Hematopoietic multipotent progenitor cell treated with erythropoietin and hydrocortisone succinate and interleukin-3 and kit ligand, for 8 days (in vitro differentiated cells): ENCODE data around the gene TAF1A.

Experiments used
- DNase-seq: peaks from one replicate; pipeline ENCODE4 v3.0.0-alpha.2; 2015

TAF1A gene

DNA sequence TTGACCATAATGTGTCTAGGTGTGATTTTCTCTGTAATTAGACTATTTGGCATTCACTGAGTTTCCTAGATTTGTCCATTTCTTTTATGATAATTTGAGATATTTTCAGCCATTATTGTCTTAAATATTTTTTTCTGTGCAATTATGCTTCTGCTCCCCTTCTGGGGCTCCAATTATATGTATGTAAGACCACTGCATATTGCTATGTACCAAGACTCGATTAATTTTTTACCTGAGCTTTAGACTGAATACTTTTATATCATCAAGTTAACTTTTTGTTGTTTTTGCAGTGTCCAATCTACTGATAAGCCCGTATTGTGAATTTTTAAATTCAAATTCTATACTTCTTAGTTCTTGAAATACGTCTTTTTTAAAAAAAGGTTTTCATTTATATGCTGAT, 5.1 kb upstream of the TAF1A start:
- no peak for DNase-seq

DNA sequence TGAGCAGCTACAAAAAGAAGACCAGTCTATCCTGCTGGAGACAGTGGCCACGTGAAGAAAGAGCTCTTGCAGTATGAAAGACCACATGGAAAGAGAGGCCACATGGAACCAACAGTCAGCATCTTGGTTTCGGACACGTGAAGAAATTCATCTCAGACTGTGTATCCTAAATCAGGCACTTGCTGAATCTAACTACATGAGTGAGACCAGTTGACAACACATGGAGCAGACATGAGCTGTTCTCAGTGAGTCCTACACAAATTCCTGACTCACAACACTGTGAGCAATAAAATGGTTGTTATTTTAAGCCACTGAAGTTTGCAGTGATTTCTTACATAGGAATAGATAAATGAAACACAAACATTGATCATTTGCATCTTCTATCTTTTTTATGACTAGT, 2.4 kb upstream of the TAF1A start:
- no peak for DNase-seq

DNA sequence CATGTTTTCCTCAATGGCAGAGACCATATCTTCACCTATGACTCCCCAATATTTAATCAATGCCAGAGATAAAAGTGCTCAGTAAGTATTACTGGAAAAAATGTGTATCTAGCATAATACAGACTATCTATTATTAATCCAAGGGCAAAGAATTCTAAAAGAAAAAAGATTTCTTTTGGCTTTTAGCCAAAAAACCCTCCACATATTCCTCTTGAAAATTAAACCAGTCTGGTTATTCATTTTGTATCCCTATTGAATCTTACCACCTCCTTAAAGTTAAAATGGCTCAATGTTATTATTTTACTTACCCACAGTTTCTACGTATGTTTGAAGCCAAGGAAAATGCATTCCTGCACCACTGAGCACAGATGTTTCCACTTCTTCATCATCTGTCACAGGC, 1.6 kb downstream of the TAF1A start:
- no peak for DNase-seq

DNA sequence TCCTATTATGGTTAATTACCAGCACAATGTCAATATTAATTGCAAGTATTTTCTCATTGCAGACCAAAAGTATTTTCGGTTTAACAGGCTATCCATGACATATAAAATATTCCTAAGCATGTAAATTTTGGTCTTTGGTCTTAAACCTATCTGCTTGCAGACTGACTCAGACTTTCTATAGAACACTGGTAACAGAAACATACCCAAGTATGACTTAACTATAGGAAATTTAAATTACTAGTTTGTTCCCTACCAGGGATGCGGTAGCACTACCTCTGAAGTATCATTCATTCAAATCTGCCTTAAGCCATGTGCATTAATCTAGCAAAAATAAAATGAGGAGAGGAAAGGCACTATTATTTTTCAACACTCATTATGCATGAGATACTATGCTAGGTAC, 2.9 kb downstream of the TAF1A start:
- no peak for DNase-seq

DNA sequence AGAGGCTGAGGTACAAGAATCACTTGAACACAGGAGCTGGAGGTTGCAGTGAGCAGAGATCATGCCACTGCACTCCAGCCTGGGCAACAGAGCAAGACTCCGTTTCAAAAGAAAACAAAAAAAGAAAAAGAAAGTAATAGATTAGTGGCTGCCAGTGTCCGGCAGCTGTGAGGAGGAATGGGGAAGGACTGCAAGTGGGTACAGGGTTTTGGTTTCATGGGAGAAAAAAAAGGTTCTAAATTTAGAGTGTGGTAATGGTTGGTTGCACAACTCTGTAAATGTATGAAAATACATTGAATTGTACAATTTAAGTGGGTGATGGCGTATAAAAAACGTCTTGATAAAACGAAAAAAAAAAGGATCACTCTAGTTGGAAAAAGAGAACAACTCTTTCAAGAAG, 6.7 kb downstream of the TAF1A start:
- no peak for DNase-seq

DNA sequence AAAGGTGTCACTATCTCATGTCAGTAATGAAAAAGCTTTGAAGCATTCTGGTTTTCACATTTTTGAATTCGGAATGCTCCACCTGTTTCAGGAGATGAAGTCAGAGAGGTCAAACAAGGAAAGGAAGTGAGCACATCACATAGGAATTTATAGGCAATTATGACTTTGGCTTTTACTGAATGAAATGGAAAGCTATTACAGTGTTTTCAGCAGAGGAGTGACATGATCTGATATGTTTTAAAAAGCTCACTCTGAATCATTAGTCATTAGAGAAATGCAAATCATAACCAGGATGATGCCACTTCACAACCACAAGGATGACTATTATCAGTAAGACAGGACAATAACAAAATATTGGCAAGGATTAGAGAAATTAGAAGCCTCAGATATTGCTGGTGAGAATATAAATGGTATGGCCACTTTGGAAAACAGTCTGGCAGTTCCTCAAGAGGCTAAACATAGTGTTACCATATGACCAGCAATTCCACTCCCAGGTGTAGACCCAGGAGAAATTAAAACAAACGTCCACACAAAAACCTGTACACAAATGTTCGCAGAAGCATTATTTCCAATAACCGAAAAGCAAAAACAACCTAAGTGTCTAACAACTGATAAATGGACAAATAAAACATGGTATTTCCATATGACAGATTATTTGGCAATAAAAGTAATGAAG, 7.5 kb downstream of the TAF1A start:
- DNase-seq = no peak

DNA sequence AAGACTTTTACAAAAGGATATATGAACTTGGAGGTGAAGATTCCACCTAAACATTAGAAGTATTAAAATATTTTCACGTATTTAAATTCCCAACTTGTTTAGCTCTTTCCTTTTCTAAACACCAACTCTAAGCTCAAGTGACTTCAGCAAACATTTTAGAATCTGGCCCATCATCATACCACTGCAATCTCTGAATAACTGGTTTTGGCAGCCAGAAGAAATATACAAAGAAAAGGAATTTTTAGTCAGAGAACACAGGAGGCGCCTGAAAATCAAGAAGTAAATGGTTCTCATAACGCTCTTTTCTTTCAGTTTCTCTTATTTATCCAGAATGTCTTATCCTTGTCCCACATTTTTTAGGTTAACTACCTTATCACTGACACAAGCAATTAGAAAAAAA, 10.4 kb downstream of the TAF1A start:
- DNase-seq = no peak

DNA sequence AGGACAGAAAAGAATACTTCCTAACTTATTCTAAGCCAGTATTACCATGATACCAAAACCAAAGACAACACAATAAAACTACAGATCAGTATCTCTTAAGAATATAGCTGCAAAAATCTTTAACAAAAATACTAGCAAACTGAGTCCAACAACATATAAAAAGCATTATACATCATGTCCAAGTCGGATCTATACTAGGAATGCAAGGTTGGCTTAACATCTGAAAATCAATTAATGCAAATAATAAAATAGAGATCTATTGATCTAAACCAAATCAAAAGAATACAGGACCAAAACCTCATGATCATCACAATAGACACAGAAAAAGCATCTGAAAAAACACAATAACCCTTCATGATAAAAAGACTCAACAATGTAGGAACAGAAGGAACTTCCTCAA, 18.9 kb downstream of the TAF1A start:
- no peak for DNase-seq

DNA sequence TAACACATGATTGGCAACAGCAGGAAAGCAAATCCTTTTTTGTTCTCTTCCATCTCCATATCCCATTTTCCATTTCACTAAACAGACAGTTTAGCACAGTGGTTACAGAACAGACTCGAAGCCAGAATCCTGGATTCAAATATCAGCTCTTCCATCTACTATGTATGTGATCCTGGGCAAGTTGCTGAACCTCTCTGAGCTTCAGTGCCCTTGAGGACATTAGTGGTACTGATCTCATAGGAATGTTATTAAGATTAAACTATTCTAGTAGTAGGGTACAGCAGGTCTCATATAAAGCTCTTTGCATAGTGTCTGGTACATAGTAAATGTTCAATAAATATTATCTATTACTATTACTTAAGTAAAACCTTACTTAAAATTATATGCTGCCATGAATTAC, 28.1 kb downstream of the TAF1A start:
- no peak for DNase-seq

DNA sequence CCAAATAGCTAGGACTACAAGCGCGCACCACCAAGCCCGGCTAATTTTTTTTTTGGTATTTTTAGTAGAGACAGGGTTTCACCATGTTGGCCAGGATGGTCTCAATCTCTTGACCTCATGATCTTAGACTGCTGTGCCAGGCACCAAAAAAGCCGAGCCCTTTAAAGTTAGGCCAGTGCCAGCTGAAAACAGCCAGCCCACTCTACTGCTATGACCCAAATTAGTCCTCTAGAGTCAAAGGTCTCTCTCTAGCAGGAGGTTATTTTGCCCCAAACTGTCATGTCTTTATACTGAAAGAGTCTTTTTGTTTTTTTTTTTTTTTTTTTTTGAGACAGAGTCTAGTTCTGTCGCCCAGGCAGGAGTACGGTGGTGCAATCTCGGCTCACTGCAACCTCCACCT, 32.2 kb downstream of the TAF1A start:
- DNase-seq = no peak

DNA sequence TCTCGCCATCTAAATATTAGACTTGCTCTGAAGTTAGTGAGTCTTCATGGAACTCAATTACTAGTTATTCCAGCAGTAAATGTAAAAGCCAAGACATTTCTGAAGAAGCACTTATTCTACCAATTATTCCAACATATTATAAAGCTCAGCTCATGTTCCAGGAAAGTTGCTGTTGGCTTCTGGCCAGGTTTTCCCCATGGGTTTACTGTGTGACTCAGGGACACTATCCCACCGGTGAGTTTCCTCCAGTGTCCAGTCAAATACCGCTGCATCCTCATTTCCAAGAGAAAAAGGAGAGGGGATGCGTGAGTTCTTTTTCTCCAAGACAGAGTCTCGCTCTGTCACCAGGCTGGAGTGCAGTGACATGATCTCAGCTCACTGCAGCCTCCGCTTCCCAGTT, 32.6 kb downstream of the TAF1A start:
- no peak for DNase-seq

DNA sequence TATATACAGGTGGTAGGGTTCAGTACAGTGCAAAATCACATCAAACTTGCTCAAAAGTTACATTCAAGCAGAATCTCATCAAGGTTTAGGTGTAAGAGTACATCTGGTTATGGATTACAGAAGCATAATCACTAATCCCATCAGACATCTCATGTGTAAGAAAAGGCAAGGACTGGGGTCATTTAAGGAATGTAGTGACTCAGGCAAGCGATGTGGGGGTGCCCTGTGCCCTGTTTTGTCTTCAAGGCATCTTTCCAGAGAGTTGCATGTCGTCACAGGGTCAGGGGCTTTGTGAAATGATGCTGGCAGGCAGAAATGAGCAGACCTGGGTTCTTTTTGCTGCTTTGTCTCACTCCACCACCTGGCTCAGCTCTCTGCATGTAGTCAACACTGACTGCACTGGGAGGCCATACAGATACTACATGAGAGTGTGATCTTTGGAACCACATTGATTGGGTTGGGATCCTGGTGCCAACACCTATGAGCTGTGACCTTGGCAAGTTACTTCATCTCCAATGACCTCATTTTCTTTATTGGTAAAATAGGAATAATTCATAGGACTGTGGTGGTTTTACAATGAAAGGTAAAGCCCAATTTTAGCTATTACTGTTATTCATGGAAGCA, 33.6 kb downstream of the TAF1A start:
- DNase-seq = no peak

DNA sequence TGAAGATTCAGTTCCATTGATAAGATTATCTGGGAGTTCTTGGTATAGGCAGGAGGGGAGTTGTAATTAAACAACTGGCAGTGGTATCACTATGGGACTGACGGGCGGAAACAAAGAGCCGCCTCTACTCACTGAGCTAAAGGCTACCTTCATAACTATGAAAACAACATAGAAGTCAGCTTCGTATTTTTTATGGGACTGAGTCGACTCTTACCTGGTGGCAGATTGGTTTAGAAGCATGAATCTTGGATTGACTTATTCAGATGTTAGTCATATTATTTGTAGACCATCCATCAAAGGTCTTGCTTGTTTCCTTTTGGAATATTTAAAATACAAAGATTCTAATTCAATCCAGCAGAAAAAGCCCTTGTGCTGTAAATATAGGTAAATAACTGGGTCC, 35.6 kb downstream of the TAF1A start:
- DNase-seq = no peak

DNA sequence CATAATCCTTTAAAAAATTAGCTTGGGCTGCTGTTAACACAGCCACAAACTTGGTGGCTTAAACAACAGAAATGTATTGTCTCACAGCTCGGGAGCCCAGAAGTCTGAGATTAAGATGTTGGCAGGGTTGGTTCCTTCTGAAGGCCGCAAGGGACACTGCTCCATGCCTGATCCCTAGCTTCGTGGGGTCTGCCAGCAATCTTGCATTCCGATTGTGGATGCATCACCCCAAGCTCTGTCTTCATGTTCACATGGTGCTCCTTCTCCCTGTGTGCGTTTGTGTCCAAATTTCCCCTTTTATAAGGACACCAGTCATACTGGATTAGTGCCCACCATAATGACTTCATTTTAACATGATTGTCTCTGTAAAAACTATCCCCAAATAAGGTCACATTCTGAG, 36.9 kb downstream of the TAF1A start:
- DNase-seq = no peak

DNA sequence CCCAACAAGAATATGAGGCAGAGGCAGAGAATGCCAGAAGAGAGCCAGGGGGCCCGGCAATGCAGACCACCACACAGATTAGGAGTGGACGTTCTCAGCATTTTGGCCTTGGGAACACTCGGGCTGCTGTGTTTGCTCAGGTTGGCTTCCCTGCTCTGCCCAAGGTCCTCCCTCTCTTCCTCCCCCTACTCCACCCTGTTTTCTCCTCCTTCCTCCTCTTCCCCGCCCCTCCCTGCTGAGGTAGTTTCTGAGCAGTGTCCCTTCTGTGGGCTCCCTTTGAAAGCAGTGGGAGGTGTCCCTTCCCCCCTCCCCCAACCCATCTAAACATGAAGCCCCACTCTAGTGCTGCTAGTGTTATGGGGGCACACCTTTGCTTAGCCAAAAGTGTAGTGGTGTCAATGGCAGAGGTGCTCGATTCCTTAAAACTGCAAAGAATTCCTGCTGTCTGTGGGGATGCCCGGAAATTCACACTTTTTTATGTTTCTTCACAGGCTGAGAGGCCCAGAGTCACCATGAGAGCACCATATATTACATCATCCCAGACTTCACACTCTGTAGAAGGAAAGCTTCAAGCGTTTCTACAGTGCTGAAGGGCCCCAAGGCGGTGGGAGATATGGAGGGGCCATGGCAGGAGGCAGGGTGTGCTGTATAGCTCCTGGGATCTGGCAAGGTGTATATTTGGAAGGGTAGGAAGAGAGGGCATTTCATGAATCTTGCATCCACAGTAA, 41.6 kb downstream of the TAF1A start, which contains the start of gene HHIPL2:
HHIPL2 (minus strand) TSS at position 161 of the 728 bp plus-strand sequence; CDS start at position 101, 60 bp downstream.
- no peak for DNase-seq

DNA sequence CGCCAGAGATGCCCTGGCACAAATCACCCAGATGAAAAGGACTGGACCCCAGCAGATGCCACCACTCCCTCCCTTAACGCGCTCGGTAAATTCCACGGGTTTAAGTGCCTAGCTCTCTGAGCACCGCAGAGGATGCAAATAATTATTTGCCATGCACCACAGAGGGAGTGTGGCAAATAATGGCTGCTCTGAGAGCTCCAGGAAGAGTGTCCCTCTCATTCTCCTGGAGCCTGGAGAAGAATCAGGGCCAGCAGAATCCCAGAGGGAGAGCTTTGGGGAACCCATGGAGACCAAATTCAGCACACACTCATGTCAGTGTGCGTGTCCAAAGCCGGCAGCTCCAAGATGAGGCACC, 42.5 kb downstream of the TAF1A start:
- DNase-seq = no peak

DNA sequence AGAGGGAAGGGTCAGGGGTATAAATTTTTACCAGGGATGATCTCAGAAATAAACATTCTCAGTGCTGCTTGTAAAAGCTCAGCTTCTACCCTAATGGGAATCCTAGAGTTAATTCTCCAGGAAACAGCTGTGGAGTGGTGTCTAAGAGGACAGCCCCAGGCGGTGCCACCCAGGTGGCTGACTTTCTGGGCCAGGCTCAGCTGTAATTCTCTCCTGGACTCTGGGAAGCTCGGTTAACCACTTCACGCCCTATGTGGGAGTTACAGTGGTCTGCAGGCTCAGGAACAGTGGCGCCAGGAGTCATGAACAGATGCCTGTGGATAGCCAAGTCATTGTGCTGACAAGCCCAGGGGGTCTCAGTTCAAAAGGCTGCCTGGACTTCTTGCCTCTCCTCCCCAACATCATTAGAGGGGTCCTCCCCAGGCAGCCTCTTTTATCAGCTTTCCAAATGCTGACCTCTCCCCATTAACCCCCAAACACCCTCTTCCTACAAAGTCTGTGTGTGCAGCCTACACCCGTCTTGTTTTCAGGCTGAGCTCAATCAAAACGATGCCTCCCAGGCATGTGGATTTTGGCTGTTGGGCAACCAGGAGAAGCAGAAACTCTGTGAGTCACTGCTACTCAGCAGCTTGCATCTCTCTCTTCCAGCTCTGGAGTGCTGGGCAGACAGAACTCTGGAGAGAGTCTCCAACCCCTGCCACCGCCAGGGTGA, 43.0 kb downstream of the TAF1A start:
- DNase-seq = no peak

DNA sequence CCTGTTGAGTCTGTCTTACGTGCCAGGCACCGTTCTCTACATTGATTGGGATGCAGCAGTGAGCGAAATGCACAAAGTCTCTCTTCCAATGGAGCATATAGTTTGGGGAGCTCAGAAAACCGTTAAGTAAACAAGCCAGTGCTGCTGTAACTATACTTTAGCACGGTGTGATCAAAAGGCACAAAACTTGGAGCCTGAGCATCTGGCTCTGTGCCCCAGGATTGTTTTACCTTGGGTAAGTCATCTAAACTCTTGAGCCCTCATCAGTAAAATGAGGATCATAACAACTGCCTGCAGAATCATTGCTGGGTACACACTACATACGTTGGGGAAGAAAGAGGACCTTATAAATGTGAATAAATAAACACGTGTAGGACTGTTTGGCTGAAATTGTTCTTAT, 43.6 kb downstream of the TAF1A start:
- DNase-seq = no peak

DNA sequence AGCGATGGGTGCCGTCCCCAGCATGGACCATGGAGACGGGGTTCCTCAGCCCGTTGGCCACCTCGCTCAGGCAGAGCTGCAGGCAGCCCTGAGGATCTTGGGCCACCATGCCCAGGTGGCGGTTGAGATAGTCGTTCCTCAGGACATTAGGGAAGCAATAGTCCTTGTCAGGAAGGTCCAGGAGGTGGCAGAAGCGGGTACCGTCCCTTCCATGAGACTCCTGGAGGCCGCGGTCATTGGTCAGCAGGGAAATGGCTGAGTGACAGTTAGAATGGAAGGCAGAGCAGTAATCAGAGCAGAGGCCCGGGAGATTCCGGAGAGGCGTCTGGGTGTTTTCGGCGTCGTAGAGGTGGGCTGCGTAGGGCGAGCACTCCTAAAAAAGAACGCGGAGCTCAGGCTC, 45.9 kb downstream of the TAF1A start:
- no peak for DNase-seq

DNA sequence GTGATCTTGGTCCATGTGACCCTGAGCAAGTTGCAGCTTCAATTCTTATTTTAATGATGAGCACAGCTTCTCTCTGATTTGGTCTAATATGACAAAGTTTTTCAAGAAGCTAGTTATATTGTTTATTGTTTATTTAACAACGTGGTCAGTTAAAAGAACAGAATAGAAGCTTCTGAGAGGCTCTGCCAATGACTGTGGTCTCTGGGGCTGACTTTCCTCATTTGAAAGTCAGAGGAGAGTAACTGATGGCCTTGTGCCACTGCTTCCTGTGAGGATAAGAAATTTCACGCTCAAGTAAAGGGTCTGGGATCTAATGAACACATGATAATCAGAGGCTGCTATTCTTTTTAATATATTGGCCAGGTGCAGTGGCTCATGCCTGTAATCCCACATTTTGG, 49.1 kb downstream of the TAF1A start:
- DNase-seq = no peak

DNA sequence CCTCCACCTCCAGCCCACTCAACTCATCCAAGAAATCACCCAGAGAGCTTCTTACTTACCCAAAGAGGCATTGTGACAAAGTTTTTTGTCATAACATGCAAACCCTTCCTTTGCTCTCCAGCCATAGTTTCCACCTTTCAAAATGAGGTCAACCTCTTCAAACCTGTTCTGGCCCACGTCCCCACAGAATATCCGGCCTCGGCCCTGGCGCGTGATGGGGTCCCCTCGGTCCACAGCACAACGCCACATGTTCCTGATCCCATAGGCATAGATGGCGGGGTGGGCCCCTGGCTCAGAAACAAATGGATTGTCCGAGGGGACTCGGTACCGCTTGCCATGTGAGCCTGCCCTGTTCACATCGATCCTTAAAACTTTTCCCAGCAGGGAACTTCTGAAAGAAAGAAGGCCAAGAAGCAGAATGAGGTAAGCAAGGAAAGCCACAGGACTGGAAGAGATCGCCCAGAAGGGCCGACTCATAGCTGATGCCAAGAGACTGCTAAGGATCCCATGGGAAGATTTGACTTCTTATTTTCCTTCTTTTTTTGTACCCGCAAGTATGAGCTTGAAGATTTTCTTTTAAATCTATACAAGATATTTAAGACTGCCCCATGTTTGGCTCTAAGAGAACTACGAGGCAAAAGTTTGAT, 49.7 kb downstream of the TAF1A start:
- DNase-seq = no peak

DNA sequence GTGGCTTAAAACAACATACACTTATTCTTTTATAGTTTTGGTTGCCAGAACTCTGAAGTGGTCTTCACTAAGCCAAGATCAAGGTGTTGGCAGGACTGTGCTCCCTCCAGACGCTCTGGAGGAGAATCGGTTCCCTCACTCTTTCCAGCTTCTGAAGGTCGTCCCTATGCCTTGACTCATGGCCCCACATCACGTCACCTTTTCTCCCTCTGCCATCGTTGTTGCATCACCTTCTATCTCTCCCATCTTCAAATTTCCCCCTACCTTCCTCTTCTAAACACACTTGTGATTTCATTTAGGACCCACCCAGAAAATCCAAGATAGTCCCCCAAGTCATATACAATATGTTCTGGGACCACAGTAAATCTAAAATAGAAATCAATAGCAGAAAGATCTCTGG, 54.3 kb downstream of the TAF1A start:
- no peak for DNase-seq

DNA sequence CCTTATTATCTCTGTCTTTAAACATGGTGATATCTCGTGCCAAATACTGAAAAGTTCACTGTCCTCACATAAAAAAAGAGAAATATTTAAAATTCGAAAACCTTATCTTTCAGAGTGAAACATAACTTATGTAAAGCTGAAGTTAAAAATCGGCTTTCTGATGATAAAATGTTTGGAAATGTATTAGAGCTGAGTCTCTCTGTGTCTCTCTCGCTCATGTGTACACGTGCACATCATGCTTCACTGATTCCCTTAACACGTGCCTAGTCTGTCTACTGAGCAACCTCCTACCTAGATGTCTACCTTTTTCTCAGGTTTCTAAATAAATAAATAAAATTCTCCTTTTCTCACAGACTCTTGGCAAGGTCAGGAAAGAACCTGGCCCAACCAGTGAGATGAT, 58.9 kb downstream of the TAF1A start:
- DNase-seq = no peak
